A673 (cell line): ENCODE data around the gene FYTTD1. TPM values are rescaled to one million over a fixed set of nuclear protein-coding genes. Genes with fewer than 3 reads are reported as not detected.
A peak's percentile ranks its signal among the peaks of the same experiment; 100 is the strongest.

Source experiments
- BruUV-seq: library from RNA; stranded (reverse); fragments of 400-500 nt; replicated peaks from 2 replicates; lab custom pipeline; 2021; lab: Mats Ljungman, UMichigan
- CTCF ChIA-PET: fragments of 300-600 bp; sonication (Branson Sonifier 250); formaldehyde crosslinking; loops from one replicate; lab custom pipeline; 2022; ENCODE audit warnings: antibody characterized with exemption; lab: Charles Lee
- POLR2A ChIA-PET: fragments of 300-600 bp; sonication (Branson Sonifier 250); formaldehyde crosslinking; loops from one replicate; lab custom pipeline; 2022; ENCODE audit warnings: antibody characterized with exemption; ENCODE audit not compliant: low non-redundant PET; lab: Charles Lee
- DNase-seq: peaks from one replicate; pipeline ENCODE4 v3.0.0-alpha.2; 2015; ENCODE audit warnings: low spot score
- H3K27ac ChIP-seq: fragments of 200-600 bp; sonication (generic); 2 replicates; pipeline ENCODE4 v1.5.1; 2016; ENCODE audit warnings: mixed run types, low read depth, mild to moderate bottlenecking, mixed read lengths, antibody characterized with exemption, low read length; ENCODE audit not compliant: poor library complexity, severe bottlenecking
- H3K27me3 ChIP-seq: fragments of 200-600 bp; sonication (generic); replicated peaks from 2 replicates; pipeline ENCODE4 v1.6.1; 2017; ENCODE audit warnings: mixed run types, low read depth, mild to moderate bottlenecking, mixed read lengths, antibody characterized with exemption, low read length; ENCODE audit not compliant: insufficient read depth, poor library complexity
- H3K36me3 ChIP-seq: fragments of 200-600 bp; sonication (generic); 2 replicates; pipeline ENCODE4 v1.6.1; 2016; ENCODE audit warnings: mixed run types, mild to moderate bottlenecking, mixed read lengths, antibody characterized with exemption, low read length; ENCODE audit not compliant: insufficient read depth, poor library complexity, severe bottlenecking
- H3K4me1 ChIP-seq: fragments of 200-600 bp; sonication (generic); 2 replicates; pipeline ENCODE4 v1.6.1; 2017; ENCODE audit warnings: mixed run types, mild to moderate bottlenecking, mixed read lengths, antibody characterized with exemption, low read length; ENCODE audit not compliant: insufficient read depth, poor library complexity, severe bottlenecking
- H3K4me3 ChIP-seq: fragments of 200-600 bp; sonication (generic); 2 replicates; pipeline ENCODE4 v1.5.1; 2016; ENCODE audit warnings: low read depth, mixed run types, mild to moderate bottlenecking, mixed read lengths, low read length; ENCODE audit not compliant: poor library complexity, severe bottlenecking
- H3K9me3 ChIP-seq: fragments of 200-600 bp; sonication (generic); 2 replicates; pipeline ENCODE4 v1.6.1; 2016; ENCODE audit warnings: mixed run types, low read depth, mild to moderate bottlenecking, mixed read lengths, antibody characterized with exemption, low read length; ENCODE audit not compliant: poor library complexity, severe bottlenecking
- EZH2 ChIP-seq: fragments of 200-600 bp; sonication (generic); IDR thresholded peaks from 2 replicates; pipeline ENCODE4 v1.6.1; 2017; ENCODE audit warnings: borderline replicate concordance, low read depth, mild to moderate bottlenecking, mixed read lengths, antibody characterized with exemption, low read length; ENCODE audit not compliant: poor library complexity, severe bottlenecking
- intact Hi-C: fragments of 100-400 bp; cut with micrococcal nuclease; formaldehyde crosslinking; loops from one replicate; pipeline ENCODE4 v1.10.0; 2022; ENCODE audit not compliant: unreplicated experiment
- total RNA-seq: library from RNA; stranded (reverse); gene quantifications from 2 replicates; pipeline ENCODE4 v1.2.3, GENCODE V29; 2021
- TF ChIP-seq, protein P1 (sequence below): fragments of 300-800, 200-600 bp; sonication (generic); conservative IDR thresholded peaks from 2 replicates; pipeline ENCODE4 v1.5.1; 2017; ENCODE audit warnings: low read depth, mild to moderate bottlenecking, antibody characterized with exemption, low read length, moderate library complexity, mixed read lengths

Gene FYTTD1
- total RNA-seq, 1 experiment from 2014 or later, result 89.7 TPM

DNA sequence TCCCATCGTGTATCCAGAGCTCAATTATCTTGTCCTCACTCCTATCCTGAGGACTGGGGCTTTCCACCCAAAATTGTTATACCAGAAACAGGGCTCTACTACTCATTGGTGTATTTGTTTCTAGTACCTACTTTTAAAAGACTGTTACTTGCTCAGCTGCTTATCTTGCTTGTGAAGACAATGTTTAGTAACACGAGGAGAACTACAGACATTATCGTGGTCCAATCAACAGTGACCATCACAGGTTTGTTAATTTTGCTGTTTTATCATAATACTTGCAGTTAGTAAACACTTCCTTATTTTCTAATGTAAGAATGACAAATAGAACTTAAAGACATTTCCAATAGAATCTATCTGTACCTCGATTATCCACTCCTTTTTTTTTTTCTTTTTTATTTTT, 54.8 kb downstream of the FYTTD1 start:
- TF ChIP-seq EZH2, result no peak
- TF ChIP-seq, protein P1, sequence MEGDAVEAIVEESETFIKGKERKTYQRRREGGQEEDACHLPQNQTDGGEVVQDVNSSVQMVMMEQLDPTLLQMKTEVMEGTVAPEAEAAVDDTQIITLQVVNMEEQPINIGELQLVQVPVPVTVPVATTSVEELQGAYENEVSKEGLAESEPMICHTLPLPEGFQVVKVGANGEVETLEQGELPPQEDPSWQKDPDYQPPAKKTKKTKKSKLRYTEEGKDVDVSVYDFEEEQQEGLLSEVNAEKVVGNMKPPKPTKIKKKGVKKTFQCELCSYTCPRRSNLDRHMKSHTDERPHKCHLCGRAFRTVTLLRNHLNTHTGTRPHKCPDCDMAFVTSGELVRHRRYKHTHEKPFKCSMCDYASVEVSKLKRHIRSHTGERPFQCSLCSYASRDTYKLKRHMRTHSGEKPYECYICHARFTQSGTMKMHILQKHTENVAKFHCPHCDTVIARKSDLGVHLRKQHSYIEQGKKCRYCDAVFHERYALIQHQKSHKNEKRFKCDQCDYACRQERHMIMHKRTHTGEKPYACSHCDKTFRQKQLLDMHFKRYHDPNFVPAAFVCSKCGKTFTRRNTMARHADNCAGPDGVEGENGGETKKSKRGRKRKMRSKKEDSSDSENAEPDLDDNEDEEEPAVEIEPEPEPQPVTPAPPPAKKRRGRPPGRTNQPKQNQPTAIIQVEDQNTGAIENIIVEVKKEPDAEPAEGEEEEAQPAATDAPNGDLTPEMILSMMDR, result no peak
- no peak for DNase-seq
- no peaks in the 10 kb centered on the region for H3K9me3 ChIP-seq
- intact Hi-C loops, result no loop called here
- no peak overlapping the region for H3K4me3 ChIP-seq
- CTCF ChIA-PET, result no interaction called here
- no peak overlapping the region for H3K27ac ChIP-seq
- no TSS peak for BruUV-seq
- peaks cover 31% of the 10 kb centered on the region for H3K4me1 ChIP-seq
- POLR2A ChIA-PET, result no interaction called here
- no peaks in the 10 kb centered on the region for H3K36me3 ChIP-seq
- H3K27me3 ChIP-seq, result no peaks in the 10 kb centered on the region

DNA sequence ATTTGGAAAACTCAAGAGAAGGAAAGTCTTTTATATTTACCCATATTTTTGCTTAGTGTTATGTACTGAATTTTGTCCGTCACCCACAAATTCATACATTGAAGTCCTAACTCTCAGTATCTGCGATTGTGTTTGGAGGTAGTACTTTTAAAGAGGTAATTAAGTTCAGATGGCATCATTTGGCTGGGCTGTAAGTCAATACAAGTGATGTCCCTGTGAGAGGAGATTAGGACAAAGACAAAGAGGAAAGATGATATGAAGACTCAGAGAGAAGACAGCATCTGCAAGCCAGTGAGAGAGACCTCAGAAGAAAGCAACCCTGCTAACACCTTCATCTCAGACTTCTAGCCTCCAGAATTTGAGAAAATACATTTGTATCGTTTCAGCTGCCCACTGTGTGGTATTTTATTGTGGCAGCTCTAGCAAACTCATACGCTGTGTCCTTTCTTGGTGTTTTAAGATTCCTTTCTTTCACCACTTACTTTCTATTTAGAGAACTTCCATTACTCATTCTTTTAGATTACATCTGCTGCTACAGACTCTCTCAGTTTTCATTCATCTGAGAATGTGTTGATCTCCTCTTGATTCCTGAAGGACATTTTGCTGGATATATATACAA, 58.4 kb downstream of the FYTTD1 start:
- ChIA-PET POLR2A (no interaction called here), CTCF (no interaction called here)
- Histone ChIP-seq H3K36me3 (no peaks in the 10 kb centered on the region), H3K27ac (peak overlapping the region; percentile 27), H3K4me3 (no peak overlapping the region), H3K27me3 (no peaks in the 10 kb centered on the region), H3K4me1 (peaks cover 35% of the 10 kb centered on the region), H3K9me3 (no peaks in the 10 kb centered on the region)
- DNase-seq, result no peak
- BruUV-seq, result no TSS peak
- TF ChIP-seq, protein P1, result no peak
- no peak for TF ChIP-seq EZH2
- intact Hi-C loops, result no loop called here

DNA sequence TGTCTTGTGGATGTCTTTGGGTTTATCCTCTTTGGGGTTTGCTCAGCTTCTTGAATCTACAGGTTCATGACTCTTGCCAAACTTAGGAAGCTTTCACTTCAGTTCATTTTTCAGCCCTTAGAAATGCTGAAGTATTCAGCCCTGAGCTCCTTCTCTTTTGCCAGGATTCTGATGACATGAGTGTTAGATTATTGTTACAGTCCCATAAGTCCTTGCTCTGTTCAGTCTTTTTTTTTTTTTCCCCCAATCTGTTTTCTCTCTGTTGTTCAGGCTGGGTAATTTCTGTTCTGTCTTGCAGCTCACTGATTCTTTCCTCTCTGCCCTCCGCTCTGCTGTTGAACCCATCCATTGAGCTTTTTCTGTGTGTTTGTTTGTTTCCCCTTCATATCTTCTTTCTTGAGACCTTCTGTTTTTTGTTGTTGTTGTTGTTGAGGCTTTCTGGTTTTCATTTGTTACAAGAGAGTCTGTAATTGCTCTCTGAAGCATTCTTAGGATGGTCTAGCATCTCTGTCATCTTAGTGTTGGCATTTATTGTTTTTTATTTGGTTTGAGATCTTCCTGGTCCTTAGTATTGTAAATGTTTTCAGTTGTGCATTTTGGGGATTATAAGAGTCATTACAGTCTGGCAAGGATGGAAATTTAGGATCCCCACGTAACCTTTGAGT, 59.8 kb downstream of the FYTTD1 start:
- no peak for DNase-seq
- H3K9me3 ChIP-seq, result no peaks in the 10 kb centered on the region
- no peak overlapping the region for H3K4me3 ChIP-seq
- H3K36me3 ChIP-seq, result no peaks in the 10 kb centered on the region
- H3K4me1 ChIP-seq, result peaks cover 35% of the 10 kb centered on the region
- no peaks in the 10 kb centered on the region for H3K27me3 ChIP-seq
- peak overlapping the region; percentile 12 for H3K27ac ChIP-seq
- TF ChIP-seq, protein P1, result no peak
- TF ChIP-seq EZH2, result no peak
- ChIA-PET POLR2A (interaction anchor here (0.5 kb wide), 1 partner anchor 520 kb away, joined by 3 read pairs; no protein-coding TSS in a partner anchor), CTCF (no interaction called here)
- intact Hi-C loops, result no loop called here
- no TSS peak for BruUV-seq
